ENCODE measurements around the gene IL22. TPM values are rescaled to one million over a fixed set of nuclear protein-coding genes. Genes with fewer than 3 reads are reported as not detected.
"Not testable (repeated sequence)": the region's sequence is repeated elsewhere in the genome, so short reads cannot be mapped to it uniquely, and the experiment has no call there.

The IL22 gene
- total RNA-seq, 1 donor from 2014 or later: not detected

GRCh38 chr12:68229956-68230355 lies 23.4 kb downstream of the IL22 start:
- DNase-seq (ENCODE audit: low read depth in 2 of 2): no peak

- DNase-seq (ENCODE audit: low read depth in 2 of 2): no peak
Measured at GRCh38 chr12:68227356-68227755, 26.0 kb downstream of the IL22 start.

GRCh38 chr12:68225576-68226476 lies 27.6 kb downstream of the IL22 start, which contains the start of gene IL26:
TSS of gene IL26 (minus strand) at chr12:68225810. CDS start at chr12:68225756, 54 bp downstream.
- DNase-seq (ENCODE audit: low read depth in 2 of 2): no peak

- no peak for DNase-seq (ENCODE audit: low read depth in 2 of 2)
Measured at GRCh38 chr12:68224613-68225285, 28.7 kb downstream of the IL22 start.

GRCh38 chr12:68223067-68223747 lies 30.2 kb downstream of the IL22 start:
- peak; percentile 72 to 85 for DNase-seq (ENCODE audit: low read depth in 2 of 2)

- DNase-seq (ENCODE audit: low read depth in 2 of 2): no peak
Measured at GRCh38 chr12:68222326-68222725, 31.1 kb downstream of the IL22 start.

GRCh38 chr12:68221497-68221896 lies 31.9 kb downstream of the IL22 start:
- DNase-seq (ENCODE audit: low read depth in 2 of 2): no peak

GRCh38 chr12:68210875-68211274 lies 42.5 kb downstream of the IL22 start:
- no peak for DNase-seq (ENCODE audit: low read depth in 2 of 2)

- DNase-seq (ENCODE audit: low read depth in 2 of 2): not testable (repeated sequence)
Measured at GRCh38 chr12:68209048-68209728, 44.2 kb downstream of the IL22 start.

GRCh38 chr12:68207276-68207675 lies 46.1 kb downstream of the IL22 start:
- no peak for DNase-seq (ENCODE audit: low read depth in 2 of 2)

- DNase-seq (ENCODE audit: low read depth in 2 of 2): peak in 1 of 2 donors; percentile 30
Measured at GRCh38 chr12:68206446-68206845, 47.0 kb downstream of the IL22 start.

- DNase-seq (ENCODE audit: low read depth in 2 of 2): no peak
Measured at GRCh38 chr12:68203460-68203875, 49.9 kb downstream of the IL22 start.

GRCh38 chr12:68200854-68201253 lies 52.5 kb downstream of the IL22 start:
- DNase-seq (ENCODE audit: low read depth in 2 of 2): no peak

GRCh38 chr12:68199127-68199526 lies 54.3 kb downstream of the IL22 start:
- no peak for DNase-seq (ENCODE audit: low read depth in 2 of 2)

- DNase-seq (ENCODE audit: low read depth in 2 of 2): no peak
Measured at GRCh38 chr12:68198507-68199086, 54.8 kb downstream of the IL22 start.

Other genes with a start within 250 kb of the IL22 start
- not detected in 2 replicates for gene IFNG, start 93.9 kb downstream of the IL22 start, total RNA-seq
- not detected in 2 replicates for gene IL26, start 27.8 kb downstream of the IL22 start, total RNA-seq
- gene MDM1, start 78.8 kb upstream of the IL22 start, total RNA-seq: 4.7 and 5.6 TPM in 2 replicates